Measurements from ENCODE around the gene GOLT1A.

The GOLT1A gene

GRCh38 chr1:204213668-204214662 is at the start of gene GOLT1A:
Gene GOLT1A, minus strand, starts transcription at chr1:204213988. Its CDS starts 82 bp downstream, at chr1:204213906.
- no peak for DNase-seq

GRCh38 chr1:204263254-204263910 is 49.6 kb upstream of the GOLT1A start:
- no peak for DNase-seq

GRCh38 chr1:204262506-204263253 is 48.9 kb upstream of the GOLT1A start:
- DNase-seq, result no peak

GRCh38 chr1:204261746-204262505 is 48.1 kb upstream of the GOLT1A start:
- DNase-seq, result no peak

- no peak for DNase-seq
Measured at GRCh38 chr1:204261266-204261665, 47.5 kb upstream of the GOLT1A start.

GRCh38 chr1:204260601-204261197 is 46.9 kb upstream of the GOLT1A start:
- DNase-seq, result no peak

- no peak for DNase-seq
Measured at GRCh38 chr1:204259782-204260181, 46.0 kb upstream of the GOLT1A start.

- DNase-seq, result no peak
Measured at GRCh38 chr1:204259196-204259595, 45.4 kb upstream of the GOLT1A start.

- DNase-seq, result peak in 1 of 2 experiments; percentile 12
Measured at GRCh38 chr1:204258213-204259115, 44.7 kb upstream of the GOLT1A start.

- no peak for DNase-seq
Measured at GRCh38 chr1:204257446-204257845, 43.7 kb upstream of the GOLT1A start.

GRCh38 chr1:204256531-204256930 is 42.7 kb upstream of the GOLT1A start:
- no peak for DNase-seq

- no peak for DNase-seq
Measured at GRCh38 chr1:204255966-204256365, 42.2 kb upstream of the GOLT1A start.

- DNase-seq, result no peak
Measured at GRCh38 chr1:204255225-204255624, 41.4 kb upstream of the GOLT1A start.

- DNase-seq, result peak; percentile 88
Measured at GRCh38 chr1:204254031-204254661, 40.4 kb upstream of the GOLT1A start.

GRCh38 chr1:204251926-204252689 is 38.3 kb upstream of the GOLT1A start:
- no peak for DNase-seq

GRCh38 chr1:204251286-204251685 is 37.5 kb upstream of the GOLT1A start:
- DNase-seq, result no peak

GRCh38 chr1:204250428-204251030 is 36.7 kb upstream of the GOLT1A start:
- DNase-seq, result no peak

GRCh38 chr1:204249736-204250427 is 36.1 kb upstream of the GOLT1A start:
- DNase-seq, result no peak
